Astrocyte of the spinal cord (primary cell): ENCODE measurements around the gene C2CD4D.

Source experiments
- DNase-seq: peaks from one replicate; pipeline ENCODE4 v3.0.0; 2011; ENCODE audit warnings: low read depth, low spot score
- H3K4me3 ChIP-seq: 2 replicates; pipeline ENCODE4 v1.5.1; 2011; ENCODE audit warnings: low read depth, mild to moderate bottlenecking, low read length, moderate library complexity
- in situ Hi-C: cut with HindIII; loops from 2 replicates; pipeline ENCODE4 v1.10.0; 2017; ENCODE audit warnings: low sequenced_read_pairs
- TF ChIP-seq, protein P1 (sequence below): IDR thresholded peaks from 2 replicates; pipeline ENCODE4 v1.5.1; 2012; ENCODE audit warnings: low read depth, mild to moderate bottlenecking, low read length, inconsistent platforms

The C2CD4D gene

DNA sequence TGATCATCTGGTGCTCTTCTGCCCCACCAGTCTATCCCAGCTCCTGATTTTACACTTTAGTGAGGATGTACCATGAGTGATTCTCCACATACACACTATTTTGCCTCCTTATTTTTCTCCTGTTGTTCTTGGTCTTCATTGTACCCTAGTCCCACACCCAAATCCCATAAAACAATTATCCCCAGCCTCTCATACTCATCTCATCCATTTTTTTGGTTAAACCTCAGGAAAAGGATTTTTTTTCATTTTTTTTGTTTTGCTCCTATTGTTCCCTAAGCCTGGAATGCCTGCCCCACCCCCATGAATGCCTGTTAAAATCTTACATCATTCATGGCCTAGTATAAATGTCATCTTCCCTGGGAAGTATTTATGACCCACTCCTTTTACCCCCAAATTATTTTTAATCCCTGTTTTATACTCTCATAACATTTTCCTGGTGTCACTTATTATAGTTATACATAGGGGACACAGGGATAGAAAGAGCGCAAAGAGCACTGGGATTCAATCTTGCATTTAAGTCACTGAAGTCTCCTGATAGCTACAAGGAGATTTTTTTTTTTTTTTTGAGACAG is 29.5 kb downstream of the C2CD4D start:
- no peak overlapping the region for H3K4me3 ChIP-seq
- TF ChIP-seq, protein P1, sequence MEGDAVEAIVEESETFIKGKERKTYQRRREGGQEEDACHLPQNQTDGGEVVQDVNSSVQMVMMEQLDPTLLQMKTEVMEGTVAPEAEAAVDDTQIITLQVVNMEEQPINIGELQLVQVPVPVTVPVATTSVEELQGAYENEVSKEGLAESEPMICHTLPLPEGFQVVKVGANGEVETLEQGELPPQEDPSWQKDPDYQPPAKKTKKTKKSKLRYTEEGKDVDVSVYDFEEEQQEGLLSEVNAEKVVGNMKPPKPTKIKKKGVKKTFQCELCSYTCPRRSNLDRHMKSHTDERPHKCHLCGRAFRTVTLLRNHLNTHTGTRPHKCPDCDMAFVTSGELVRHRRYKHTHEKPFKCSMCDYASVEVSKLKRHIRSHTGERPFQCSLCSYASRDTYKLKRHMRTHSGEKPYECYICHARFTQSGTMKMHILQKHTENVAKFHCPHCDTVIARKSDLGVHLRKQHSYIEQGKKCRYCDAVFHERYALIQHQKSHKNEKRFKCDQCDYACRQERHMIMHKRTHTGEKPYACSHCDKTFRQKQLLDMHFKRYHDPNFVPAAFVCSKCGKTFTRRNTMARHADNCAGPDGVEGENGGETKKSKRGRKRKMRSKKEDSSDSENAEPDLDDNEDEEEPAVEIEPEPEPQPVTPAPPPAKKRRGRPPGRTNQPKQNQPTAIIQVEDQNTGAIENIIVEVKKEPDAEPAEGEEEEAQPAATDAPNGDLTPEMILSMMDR, result no peak
- DNase-seq, result no peak
- in situ Hi-C loops, result no loop called here

GRCh38 chr1:151809290-151809984 is 30.2 kb downstream of the C2CD4D start:
- in situ Hi-C loops, result no loop called here
- no peak overlapping the region for H3K4me3 ChIP-seq
- TF ChIP-seq, protein P1, result no peak
- no peak for DNase-seq

- H3K4me3 ChIP-seq, result no peak overlapping the region
- no peak for DNase-seq
- TF ChIP-seq, protein P1, result no peak
- in situ Hi-C loops, result no loop called here
Observed at GRCh38 chr1:151807766-151808165, 31.9 kb downstream of the C2CD4D start.

GRCh38 chr1:151807131-151807530 is 32.5 kb downstream of the C2CD4D start:
- TF ChIP-seq, protein P1, result no peak
- H3K4me3 ChIP-seq, result no peak overlapping the region
- no peak for DNase-seq
- in situ Hi-C loops, result no loop called here

DNA sequence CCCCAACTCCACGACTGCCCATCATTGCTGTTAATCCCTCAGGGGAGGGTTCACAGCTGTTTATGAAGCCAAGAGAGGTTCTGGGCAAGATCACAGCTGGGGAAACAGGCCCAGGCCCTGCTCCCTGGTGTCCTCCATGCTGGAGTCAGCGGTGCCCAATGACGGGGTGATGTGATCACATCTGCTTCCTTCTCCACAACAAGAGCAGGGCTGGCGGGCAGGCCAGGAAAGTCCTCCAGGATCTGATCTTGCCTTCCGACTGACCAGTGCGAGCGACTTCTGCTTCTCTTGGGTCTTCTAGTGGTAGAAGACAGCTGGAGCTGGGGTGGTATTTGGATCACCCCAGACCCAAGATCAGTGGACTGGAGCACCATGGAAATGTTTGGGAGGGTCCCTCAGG is 33.5 kb downstream of the C2CD4D start:
- in situ Hi-C loops, result no loop called here
- no peak for DNase-seq
- TF ChIP-seq, protein P1, result no peak
- H3K4me3 ChIP-seq, result no peak overlapping the region

GRCh38 chr1:151805066-151805820 is 34.4 kb downstream of the C2CD4D start, which contains the start of gene LINGO4:
TSS of gene LINGO4 (minus strand) at chr1:151805419. CDS start at chr1:151802704, 2,715 bp downstream.
- no peak within 1 kb of the TSS for H3K4me3 ChIP-seq
- in situ Hi-C loops, result no loop called here
- TF ChIP-seq, protein P1, result no peak
- DNase-seq, result no peak
